Calu3 (cell line): Measurements from ENCODE around the gene TROAP. TPM values are rescaled to one million over a fixed set of nuclear protein-coding genes. Genes with fewer than 3 reads are reported as not detected.

Experiments used
- BruUV-seq: library from RNA; stranded (reverse); fragments of 400-500 nt; replicated peaks from 2 replicates; lab custom pipeline; 2021; lab: Mats Ljungman, UMichigan
- CTCF ChIA-PET: fragments of 300-600 bp; sonication (Branson Sonifier 250); formaldehyde crosslinking; loops from one replicate; lab custom pipeline; 2022; ENCODE audit warnings: antibody characterized with exemption; lab: Charles Lee
- DNase-seq: peaks from one replicate; pipeline ENCODE4 v3.0.0; 2022
- H3K27ac Mint-ChIP-seq: one replicate; pipeline ENCODE4 v1.8.0; 2022; ENCODE audit warnings: mixed read lengths; ENCODE audit not compliant: unreplicated experiment
- H3K27me3 Mint-ChIP-seq: one replicate; pipeline ENCODE4 v1.8.0; 2022; ENCODE audit warnings: mixed read lengths; ENCODE audit not compliant: unreplicated experiment
- H3K36me3 Mint-ChIP-seq: one replicate; pipeline ENCODE4 v1.8.0; 2022; ENCODE audit warnings: mild to moderate bottlenecking, moderate library complexity, mixed read lengths; ENCODE audit not compliant: insufficient read depth, unreplicated experiment
- H3K4me1 Mint-ChIP-seq: one replicate; pipeline ENCODE4 v1.8.0; 2022; ENCODE audit warnings: mild to moderate bottlenecking, low read depth, mixed read lengths; ENCODE audit not compliant: unreplicated experiment
- H3K4me3 Mint-ChIP-seq: one replicate; pipeline ENCODE4 v1.8.0; 2022; ENCODE audit warnings: mild to moderate bottlenecking, low read depth, moderate library complexity, mixed read lengths; ENCODE audit not compliant: unreplicated experiment
- H3K9me3 Mint-ChIP-seq: one replicate; pipeline ENCODE4 v1.8.0; 2022; ENCODE audit warnings: low read depth, mixed read lengths; ENCODE audit not compliant: unreplicated experiment
- CTCF ChIP-seq: fragments of 200-600 bp; IDR thresholded peaks from one replicate; pipeline ENCODE4 v1.8.0; 2022; ENCODE audit warnings: antibody characterized with exemption; ENCODE audit not compliant: unreplicated experiment
- intact Hi-C: fragments of 100-400 bp; cut with micrococcal nuclease; formaldehyde crosslinking; loops from one replicate; pipeline ENCODE4 v1.10.0; 2022; ENCODE audit not compliant: unreplicated experiment
- total RNA-seq: library from RNA; stranded (reverse); gene quantifications from 2 replicates; pipeline ENCODE4 v1.2.3, GENCODE V29; 2022

Gene TROAP
- total RNA-seq, 1 experiment from 2014 or later = 49.8 TPM

- Mint-ChIP-seq H3K4me3 (no peak overlapping the region), H3K36me3 (peaks cover 5% of the 10 kb centered on the region), H3K27me3 (peaks cover 29% of the 10 kb centered on the region), H3K9me3 (no peaks in the 10 kb centered on the region), H3K4me1 (peaks cover 15% of the 10 kb centered on the region), H3K27ac (no peak overlapping the region)
- no peak for TF ChIP-seq CTCF
- CTCF ChIA-PET = no interaction called here
- intact Hi-C loops = no loop called here
- DNase-seq = no peak
- no TSS peak for BruUV-seq
These were observed 29.7 kb upstream of the TROAP start for GRCh38 chr12:49293056-49293956.

- Mint-ChIP-seq H3K27me3 (peaks cover 27% of the 10 kb centered on the region), H3K4me1 (peaks cover 23% of the 10 kb centered on the region), H3K36me3 (peaks cover 11% of the 10 kb centered on the region), H3K4me3 (no peak overlapping the region), H3K27ac (no peak overlapping the region), H3K9me3 (no peaks in the 10 kb centered on the region)
- no peak for TF ChIP-seq CTCF
- no TSS peak for BruUV-seq
- no peak for DNase-seq
- CTCF ChIA-PET = no interaction called here
- intact Hi-C loops = no loop called here
These were observed 28.8 kb upstream of the TROAP start for GRCh38 chr12:49294086-49294803.

- DNase-seq = no peak
- TF ChIP-seq CTCF = no peak
- H3K27ac Mint-ChIP-seq = no peak overlapping the region
- H3K9me3 Mint-ChIP-seq = no peaks in the 10 kb centered on the region
- intact Hi-C loops = no loop called here
- peaks cover 11% of the 10 kb centered on the region for H3K36me3 Mint-ChIP-seq
- H3K4me1 Mint-ChIP-seq = peaks cover 23% of the 10 kb centered on the region
- CTCF ChIA-PET = interaction anchor here (1.0 kb wide), 1 partner anchor 196 kb away, joined by 5 read pairs; no protein-coding TSS in a partner anchor
- peaks cover 27% of the 10 kb centered on the region for H3K27me3 Mint-ChIP-seq
- no TSS peak for BruUV-seq
- no peak overlapping the region for H3K4me3 Mint-ChIP-seq
These were observed 28.3 kb upstream of the TROAP start for GRCh38 chr12:49294804-49295081.

DNA sequence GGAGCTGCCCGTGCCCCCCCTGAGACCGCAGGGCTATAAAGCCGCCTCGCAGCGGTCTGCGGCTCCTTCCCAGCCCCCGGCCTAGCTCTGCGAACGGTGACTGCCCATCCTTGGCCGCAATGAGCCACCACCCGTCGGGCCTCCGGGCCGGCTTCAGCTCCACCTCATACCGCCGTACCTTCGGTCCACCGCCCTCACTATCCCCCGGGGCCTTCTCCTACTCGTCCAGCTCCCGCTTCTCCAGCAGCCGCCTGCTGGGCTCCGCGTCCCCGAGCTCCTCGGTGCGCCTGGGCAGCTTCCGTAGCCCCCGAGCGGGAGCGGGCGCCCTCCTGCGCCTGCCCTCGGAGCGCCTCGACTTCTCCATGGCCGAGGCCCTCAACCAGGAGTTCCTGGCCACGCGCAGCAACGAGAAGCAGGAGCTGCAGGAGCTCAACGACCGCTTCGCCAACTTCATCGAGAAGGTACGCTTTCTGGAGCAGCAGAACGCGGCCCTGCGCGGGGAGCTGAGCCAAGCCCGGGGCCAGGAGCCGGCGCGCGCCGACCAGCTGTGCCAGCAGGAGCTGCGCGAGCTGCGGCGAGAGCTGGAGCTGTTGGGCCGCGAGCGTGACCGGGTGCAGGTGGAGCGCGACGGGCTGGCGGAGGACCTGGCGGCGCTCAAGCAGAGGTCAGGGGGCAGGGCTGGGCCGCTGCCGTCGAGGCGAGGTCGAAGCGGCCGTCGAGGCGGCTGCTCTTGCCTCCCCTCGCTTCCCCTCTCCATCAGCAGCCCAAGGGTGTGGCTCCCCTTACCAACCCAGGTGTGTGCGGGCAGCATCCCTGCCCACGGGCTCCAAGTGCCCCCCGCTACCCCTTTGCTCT, 27.7 kb upstream of the TROAP start, which contains the start of gene PRPH:
PRPH (plus strand) TSS at position 66 of the 855 bp plus-strand sequence; CDS start at position 120, 54 bp downstream.
- TF ChIP-seq CTCF = no peak
- Mint-ChIP-seq H3K27me3 (peaks cover 27% of the 10 kb centered on the region), H3K27ac (no peak within 1 kb of the TSS), H3K4me3 (no peak within 1 kb of the TSS), H3K4me1 (peaks cover 23% of the 10 kb centered on the region), H3K9me3 (no peaks in the 10 kb centered on the region), H3K36me3 (peaks cover 11% of the 10 kb centered on the region)
- intact Hi-C loops = no loop called here
- no TSS peak for BruUV-seq
- CTCF ChIA-PET = interaction anchor here (1.0 kb wide), 1 partner anchor 196 kb away, joined by 5 read pairs; no protein-coding TSS in a partner anchor
- no peak for DNase-seq
